Measurements from ENCODE around the gene ATP2A2. TPM values are rescaled to one million over a fixed set of nuclear protein-coding genes. Genes with fewer than 3 reads are reported as not detected.
"Not testable (repeated sequence)": the region's sequence is repeated elsewhere in the genome, so short reads cannot be mapped to it uniquely, and the experiment has no call there.

ATP2A2 gene
- total and polyA plus RNA-seq, 4 donors, result 20.9 to 198 (median 67.6) TPM

GRCh38 chr12:110253176-110253575 is 27.9 kb upstream of the ATP2A2 start:
- H3K4me3 ChIP-seq (ENCODE audit: low read depth in 1 of 3, low read length in 3 of 3), result no peak overlapping the region
- H3K27ac ChIP-seq (ENCODE audit: low read depth in 1 of 2, low read length in 2 of 2), result peak overlapping the region; percentile 46 to 77
- peaks cover 9 to 38% (median 31%) of the 10 kb centered on the region in 4 donors for H3K4me1 ChIP-seq (ENCODE audit: control insufficient read depth in 4 of 4, insufficient read depth in 4 of 4, low read length in 3 of 4)
- H3K27me3 ChIP-seq (ENCODE audit: control insufficient read depth in 4 of 4, insufficient read depth in 4 of 4, low read length in 3 of 4), result no peaks in the 10 kb centered on the region
- peak overlapping the region; percentile 58 to 64 for H3K9ac ChIP-seq (ENCODE audit: low read depth in 1 of 2, low read length in 2 of 2)
- H3K36me3 ChIP-seq (ENCODE audit: control insufficient read depth in 4 of 4, insufficient read depth in 3 of 4, low read depth in 1 of 4, low read length in 3 of 4), result no peaks in the 10 kb centered on the region
- 18% methylated on average over 9 of the region's 9 CpGs for WGBS
- H3K9me3 ChIP-seq (ENCODE audit: control insufficient read depth in 4 of 4, low read length in 3 of 4), result no peaks in the 10 kb centered on the region
- TF ChIP-seq RXRA (IDR thresholded peaks at IDR 0.05), result peak; percentile 71 to 84
- TF ChIP-seq HNF4A (conservative IDR thresholded peaks at IDR 0.05), result peak; percentile 17 to 35
- TF ChIP-seq RAD21 (IDR thresholded peaks at IDR 0.05), result peak in 1 of 2 donors; percentile 18
- TF ChIP-seq FOXA2 (IDR thresholded peaks at IDR 0.05), result no peak
- no peak for TF ChIP-seq HNF4G (IDR thresholded peaks at IDR 0.05)
- no peak for TF ChIP-seq EGR1 (IDR thresholded peaks at IDR 0.05; ENCODE audit: low read depth in 2 of 2)
- TF ChIP-seq JUND (IDR thresholded peaks at IDR 0.05), result peak in 1 of 2 donors; percentile 33
- TF ChIP-seq NR2F2 (IDR thresholded peaks at IDR 0.05), result peak; percentile 81
- peak; percentile 22 for TF ChIP-seq YY1 (IDR thresholded peaks at IDR 0.05)
- TF ChIP-seq MAX (IDR thresholded peaks at IDR 0.05), result peak; percentile 13
- no peak for TF ChIP-seq GABPA (IDR thresholded peaks at IDR 0.05 in 1 of 2, conservative IDR thresholded peaks at IDR 0.05 in 1 of 2)
- TF ChIP-seq REST (IDR thresholded peaks at IDR 0.05), result peak; percentile 31
- peak; percentile 46 for TF ChIP-seq SP1 (IDR thresholded peaks at IDR 0.05)
- no peak for TF ChIP-seq ZBTB33 (IDR thresholded peaks at IDR 0.05)
- no peak for DNase-seq (ENCODE audit: low spot score)

- WGBS, result 90% methylated on average over 6 of the region's 6 CpGs
These were observed 26.0 kb upstream of the ATP2A2 start for GRCh38 chr12:110254971-110255540.

GRCh38 chr12:110255890-110256456 is 25.1 kb upstream of the ATP2A2 start:
- not testable (repeated sequence) for H3K27me3 ChIP-seq (ENCODE audit: control insufficient read depth in 4 of 4, insufficient read depth in 4 of 4, low read length in 3 of 4); H3K9ac ChIP-seq (ENCODE audit: low read depth in 1 of 2, low read length in 2 of 2); DNase-seq (ENCODE audit: low spot score); H3K4me1 ChIP-seq (ENCODE audit: control insufficient read depth in 4 of 4, insufficient read depth in 4 of 4, low read length in 3 of 4); H3K36me3 ChIP-seq (ENCODE audit: control insufficient read depth in 4 of 4, insufficient read depth in 3 of 4, low read depth in 1 of 4, low read length in 3 of 4); H3K27ac ChIP-seq (ENCODE audit: low read depth in 1 of 2, low read length in 2 of 2); H3K4me3 ChIP-seq (ENCODE audit: low read depth in 1 of 3, low read length in 3 of 3); H3K9me3 ChIP-seq (ENCODE audit: control insufficient read depth in 4 of 4, low read length in 3 of 4)
- WGBS, result 91% methylated on average over 11 of the region's 11 CpGs

More at GRCh38 chr12:110254971-110255540, 26.0 kb upstream of the ATP2A2 start:
- Histone ChIP-seq H3K36me3 (ENCODE audit: control insufficient read depth in 4 of 4, insufficient read depth in 3 of 4, low read depth in 1 of 4, low read length in 3 of 4) (no peaks in the 10 kb centered on the region), H3K27ac (ENCODE audit: low read depth in 1 of 2, low read length in 2 of 2) (no peak overlapping the region), H3K4me3 (ENCODE audit: low read depth in 1 of 3, low read length in 3 of 3) (no peak overlapping the region), H3K9ac (ENCODE audit: low read depth in 1 of 2, low read length in 2 of 2) (no peak overlapping the region), H3K4me1 (ENCODE audit: control insufficient read depth in 4 of 4, insufficient read depth in 4 of 4, low read length in 3 of 4) (peaks cover 4 to 19% (median 13%) of the 10 kb centered on the region in 4 donors), H3K9me3 (ENCODE audit: control insufficient read depth in 4 of 4, low read length in 3 of 4) (no peaks in the 10 kb centered on the region), H3K27me3 (ENCODE audit: control insufficient read depth in 4 of 4, insufficient read depth in 4 of 4, low read length in 3 of 4) (no peaks in the 10 kb centered on the region)
- DNase-seq (ENCODE audit: low spot score), result no peak
- no peak for TF ChIP-seq SP1 (IDR thresholded peaks at IDR 0.05)
- TF ChIP-seq YY1 (IDR thresholded peaks at IDR 0.05), result no peak
- TF ChIP-seq GABPA (IDR thresholded peaks at IDR 0.05 in 1 of 2, conservative IDR thresholded peaks at IDR 0.05 in 1 of 2), result no peak
- no peak for TF ChIP-seq NR2F2 (IDR thresholded peaks at IDR 0.05)
- no peak for TF ChIP-seq FOXA2 (IDR thresholded peaks at IDR 0.05)
- no peak for TF ChIP-seq JUND (IDR thresholded peaks at IDR 0.05)
- TF ChIP-seq ZBTB33 (IDR thresholded peaks at IDR 0.05), result no peak
- TF ChIP-seq MAX (IDR thresholded peaks at IDR 0.05), result no peak
- TF ChIP-seq TAF1 (conservative IDR thresholded peaks at IDR 0.05), result no peak
- TF ChIP-seq RAD21 (IDR thresholded peaks at IDR 0.05), result no peak

All from liver (tissue), 9 donors.